SH-SY5Y (cell line): ENCODE measurements around the gene SH3TC1.

Source experiments
- GATA2 ChIP-seq: IDR thresholded peaks from 2 replicates; pipeline ENCODE4 v1.6.1; 2011; ENCODE audit warnings: mild to moderate bottlenecking, low read depth, low read length
- GATA3 ChIP-seq: IDR thresholded peaks from 2 replicates; pipeline ENCODE4 v1.6.1; 2011; ENCODE audit warnings: low read depth, mild to moderate bottlenecking, low read length, moderate library complexity

- TF ChIP-seq GATA3 (no peak), GATA2 (no peak)
These were observed 37.2 kb downstream of the SH3TC1 start for GRCh38 chr4:8236106-8236919.
